ENCODE measurements around the gene MMP2. TPM values are rescaled to one million over a fixed set of nuclear protein-coding genes. Genes with fewer than 3 reads are reported as not detected.

The MMP2 gene
- total and polyA plus RNA-seq, 2 of the 8 experiments (the other 6 are each of a cell fraction or from before 2014, with no cell fraction given) = 33.6 to 58.2 TPM

- no peak overlapping the region for H4K5ac ChIP-seq (ENCODE audit: insufficient read length, low read depth, low read length)
- H3K23ac ChIP-seq (ENCODE audit: insufficient read length) = no peak overlapping the region
- ChIA-PET CTCF (ENCODE audit: partially characterized antibody) (interaction anchor here (0.5 to 1.5 kb wide), 5 partner anchors 27 to 325 kb away, joined by 3 to 8 read pairs (median 3); no protein-coding TSS in a partner anchor), POLR2A (ENCODE audit: partially characterized antibody) (no interaction called here)
- no peak overlapping the region for H4K91ac ChIP-seq (replicated peaks; ENCODE audit: insufficient read length, low read length)
- 53% methylated on average over 4 of the region's 4 CpGs; no CpG with 5 or more reads in 1 of the 2 experiments for WGBS, 2 experiments (ENCODE audit: extremely low coverage in 1 of 2, insufficient coverage in 1 of 2, insufficient read length in 1 of 2, insufficient replicate concordance in 2 of 2, low coverage in 1 of 2, low lambda C conversion rate in 2 of 2, missing lambda C conversion rate in 1 of 2)
- H3K56ac ChIP-seq (replicated peaks; ENCODE audit: insufficient read length, low read depth, low read length) = no peak overlapping the region
- H3K4me3 ChIP-seq (ENCODE audit: extremely low read depth in 1 of 4, insufficient read depth in 2 of 4, low read depth in 3 of 4, low read length in 4 of 4) = no peak overlapping the region
- H3K79me2 ChIP-seq (ENCODE audit: control insufficient read depth in 1 of 2, insufficient read depth in 2 of 2, low read length in 2 of 2) = no peaks in the 10 kb centered on the region
- H4K20me1 ChIP-seq (replicated peaks in 1 of 2; ENCODE audit: control insufficient read depth in 1 of 2, insufficient read depth in 2 of 2, low read length in 2 of 2) = no peaks in the 10 kb centered on the region
- no peak overlapping the region for H2BK5ac ChIP-seq (ENCODE audit: low read depth, low read length)
- H3K14ac ChIP-seq (ENCODE audit: insufficient read length) = no peak overlapping the region
- no peak for DNase-seq (ENCODE audit: low read depth in 1 of 2, low spot score in 2 of 2)
- H2AK5ac ChIP-seq (ENCODE audit: low read depth, low read length) = no peak overlapping the region
- H3K4me1 ChIP-seq (replicated peaks in 1 of 4; ENCODE audit: control insufficient read depth in 3 of 4, insufficient read depth in 4 of 4, low read length in 3 of 4) = peaks cover 0 to 4% (median 3%) of the 10 kb centered on the region in 4 experiments; a peak in 4 of 7 replicates
- no peak overlapping the region for H3K4me2 ChIP-seq (ENCODE audit: insufficient read depth in 1 of 2, low read depth in 2 of 2, low read length in 2 of 2)
- no peak overlapping the region for H2BK120ac ChIP-seq (replicated peaks; ENCODE audit: low read depth, low read length)
- H2BK12ac ChIP-seq (ENCODE audit: low read depth, low read length) = no peak overlapping the region
- H3K9me3 ChIP-seq (ENCODE audit: insufficient read depth in 2 of 2, low read depth in 1 of 2, low read length in 1 of 2) = no peaks in the 10 kb centered on the region
- H3K23me2 ChIP-seq (ENCODE audit: low read depth, low read length) = peaks cover 6% of the 10 kb centered on the region; the same call in 1 of the 2 replicates
- H4K8ac ChIP-seq (ENCODE audit: extremely low read depth, insufficient read depth, low read length) = no peak overlapping the region
- no peaks in the 10 kb centered on the region; a peak in 1 of 8 replicates for H3K36me3 ChIP-seq (ENCODE audit: control insufficient read depth in 2 of 4, insufficient read depth in 4 of 4, low read length in 3 of 4)
- H2AFZ ChIP-seq (ENCODE audit: low read length) = no peak overlapping the region
- H3K4ac ChIP-seq (replicated peaks; ENCODE audit: insufficient read length, low read depth, low read length) = no peak overlapping the region
- H3K18ac ChIP-seq (ENCODE audit: extremely low read depth, low read length) = no peak overlapping the region
- H3K27me3 ChIP-seq (replicated peaks in 1 of 4; ENCODE audit: control insufficient read depth in 3 of 4, extremely low read depth in 1 of 4, insufficient read depth in 3 of 4, low read length in 3 of 4) = no peaks in the 10 kb centered on the region; a peak in 1 of 7 replicates
- H3K79me1 ChIP-seq (ENCODE audit: low read depth, low read length) = no peaks in the 10 kb centered on the region
- H3K9ac ChIP-seq (replicated peaks in 1 of 4; ENCODE audit: extremely low read depth in 1 of 4, low read depth in 3 of 4, low read length in 3 of 4) = no peak overlapping the region
- H2BK15ac ChIP-seq (ENCODE audit: low read length) = no peak overlapping the region
- H3K27ac ChIP-seq (ENCODE audit: low read depth, low read length) = no peak overlapping the region
- H2BK20ac ChIP-seq (ENCODE audit: low read length) = no peak overlapping the region
- FAIRE-seq = no peak
- TF ChIP-seq NRF1 (IDR thresholded peaks at IDR 0.05; ENCODE audit: low read depth, low read length) (no peak), RFX5 (IDR thresholded peaks at IDR 0.05; ENCODE audit: borderline replicate concordance, low read depth, low read length) (no peak), NANOG (IDR thresholded peaks at IDR 0.05; ENCODE audit: insufficient read depth, low read depth, low read length, poor library complexity, severe bottlenecking) (no peak), POU5F1 (IDR thresholded peaks at IDR 0.05; ENCODE audit: low read depth, low read length) (no peak), HDAC2 (IDR thresholded peaks at IDR 0.05; ENCODE audit: borderline replicate concordance in 1 of 2, low read depth in 2 of 2, low read length in 2 of 2) (no peak), SP1 (IDR thresholded peaks at IDR 0.05; ENCODE audit: low read depth, low read length) (no peak), PHF8 (conservative IDR thresholded peaks at IDR 0.05; ENCODE audit: low read depth, low read length) (no peak), CBX8 (IDR thresholded peaks at IDR 0.05; ENCODE audit: borderline replicate concordance, low read depth, low read length) (no peak), TCF12 (IDR thresholded peaks at IDR 0.05; ENCODE audit: low read depth, low read length) (no peak), ZNF274 (IDR thresholded peaks at IDR 0.05; ENCODE audit: borderline replicate concordance, extremely low read depth, low read length) (no peak), TAF1 (IDR thresholded peaks at IDR 0.05; ENCODE audit: low read depth, low read length) (no peak), CREB1 (IDR thresholded peaks at IDR 0.05) (no peak), KDM1A (IDR thresholded peaks at IDR 0.05; ENCODE audit: borderline replicate concordance, low read length) (no peak), RXRA (IDR thresholded peaks at IDR 0.05; ENCODE audit: insufficient read depth, low read depth, low read length) (no peak), SIX5 (IDR thresholded peaks at IDR 0.05; ENCODE audit: low read depth, low read length) (no peak)
These were observed 27.7 kb downstream of the MMP2 start for GRCh38 chr16:55506708-55507107.
